ENCODE results near the gene EIF4ENIF1.

EIF4ENIF1 gene

DNA sequence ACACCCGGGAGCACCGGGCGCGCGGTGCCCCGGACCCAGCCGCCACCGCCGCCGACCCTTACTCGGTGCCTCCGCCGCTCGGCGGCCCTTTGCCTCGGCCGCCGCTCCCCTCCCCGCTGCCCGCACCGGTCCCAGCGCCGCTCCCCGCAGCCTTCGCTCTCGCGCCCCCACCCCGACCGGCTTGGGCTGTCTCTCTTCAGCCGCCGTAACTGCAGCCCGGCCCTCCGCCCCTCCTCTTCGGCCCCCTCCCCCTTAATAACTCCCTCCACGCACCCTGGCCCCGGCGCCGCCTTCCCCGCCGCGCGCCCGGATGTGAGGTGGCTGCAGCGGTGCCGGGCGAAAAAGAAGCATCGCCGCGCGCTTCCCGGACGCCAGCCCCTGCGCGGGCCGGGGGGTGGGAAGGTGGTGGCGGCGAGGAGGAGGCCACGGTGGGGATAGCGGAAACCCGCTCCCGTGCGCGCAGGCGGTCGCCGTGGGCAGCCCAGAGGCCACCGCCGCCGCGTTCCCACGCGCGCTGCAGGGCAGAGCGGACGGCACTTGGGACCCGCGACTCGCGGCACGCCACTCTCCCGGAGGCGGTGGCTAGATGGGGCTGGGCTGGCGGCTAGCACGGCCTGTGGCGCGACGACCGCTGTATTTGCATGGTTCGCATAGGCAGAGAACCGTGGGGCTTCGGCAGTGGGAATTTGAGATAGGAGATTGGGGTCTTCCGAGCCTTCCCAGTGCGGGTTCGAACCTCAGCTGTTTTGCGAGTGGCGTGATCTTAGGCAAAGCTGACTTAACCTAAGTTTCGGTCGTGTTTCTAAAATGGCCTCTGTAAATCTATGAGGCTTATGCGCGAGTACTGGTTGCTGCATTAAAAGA is at the start of gene EIF4ENIF1:
Gene EIF4ENIF1 (minus strand): TSS at position 211 of the 864 bp plus-strand sequence. CDS start 1,124 bp downstream, outside the sequence.
- H3K4me3 ChIP-seq (ENCODE audit: low read depth, low read length), result peak within 1 kb of the TSS; percentile 67
- peak; percentile 50 for DNase-seq (ENCODE audit: low read depth)
- TF ChIP-seq, protein P1, sequence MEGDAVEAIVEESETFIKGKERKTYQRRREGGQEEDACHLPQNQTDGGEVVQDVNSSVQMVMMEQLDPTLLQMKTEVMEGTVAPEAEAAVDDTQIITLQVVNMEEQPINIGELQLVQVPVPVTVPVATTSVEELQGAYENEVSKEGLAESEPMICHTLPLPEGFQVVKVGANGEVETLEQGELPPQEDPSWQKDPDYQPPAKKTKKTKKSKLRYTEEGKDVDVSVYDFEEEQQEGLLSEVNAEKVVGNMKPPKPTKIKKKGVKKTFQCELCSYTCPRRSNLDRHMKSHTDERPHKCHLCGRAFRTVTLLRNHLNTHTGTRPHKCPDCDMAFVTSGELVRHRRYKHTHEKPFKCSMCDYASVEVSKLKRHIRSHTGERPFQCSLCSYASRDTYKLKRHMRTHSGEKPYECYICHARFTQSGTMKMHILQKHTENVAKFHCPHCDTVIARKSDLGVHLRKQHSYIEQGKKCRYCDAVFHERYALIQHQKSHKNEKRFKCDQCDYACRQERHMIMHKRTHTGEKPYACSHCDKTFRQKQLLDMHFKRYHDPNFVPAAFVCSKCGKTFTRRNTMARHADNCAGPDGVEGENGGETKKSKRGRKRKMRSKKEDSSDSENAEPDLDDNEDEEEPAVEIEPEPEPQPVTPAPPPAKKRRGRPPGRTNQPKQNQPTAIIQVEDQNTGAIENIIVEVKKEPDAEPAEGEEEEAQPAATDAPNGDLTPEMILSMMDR (IDR thresholded peaks at IDR 0.05; ENCODE audit: low read depth, low read length, missing control alignments), result no peak
- in situ Hi-C loops (cut with HindIII; ENCODE audit: low sequenced_read_pairs), result no loop called here

DNA sequence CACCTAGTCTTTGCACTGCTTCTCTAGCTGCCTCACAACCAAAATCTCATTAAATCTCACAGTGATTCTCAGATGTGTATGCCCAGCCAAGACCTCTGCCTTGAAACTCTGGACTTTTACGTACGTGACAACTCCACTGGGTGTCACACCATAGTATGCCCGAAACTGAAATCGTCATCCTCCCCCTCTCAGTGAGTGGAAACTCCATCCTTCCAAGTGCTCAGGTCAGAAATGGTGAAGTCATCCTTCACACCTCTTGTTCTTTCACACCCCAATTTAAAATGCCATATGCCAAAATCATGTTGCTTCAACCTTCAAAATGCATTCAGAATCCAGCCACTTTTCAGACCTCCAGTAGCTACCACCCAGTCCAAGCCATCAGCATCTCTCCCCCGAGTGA is 49.2 kb upstream of the EIF4ENIF1 start:
- DNase-seq (ENCODE audit: low read depth), result no peak
- H3K4me3 ChIP-seq (ENCODE audit: low read depth, low read length), result no peak overlapping the region
- TF ChIP-seq, protein P1 (IDR thresholded peaks at IDR 0.05; ENCODE audit: low read depth, low read length, missing control alignments), result no peak
- in situ Hi-C loops (cut with HindIII; ENCODE audit: low sequenced_read_pairs), result no loop called here

DNA sequence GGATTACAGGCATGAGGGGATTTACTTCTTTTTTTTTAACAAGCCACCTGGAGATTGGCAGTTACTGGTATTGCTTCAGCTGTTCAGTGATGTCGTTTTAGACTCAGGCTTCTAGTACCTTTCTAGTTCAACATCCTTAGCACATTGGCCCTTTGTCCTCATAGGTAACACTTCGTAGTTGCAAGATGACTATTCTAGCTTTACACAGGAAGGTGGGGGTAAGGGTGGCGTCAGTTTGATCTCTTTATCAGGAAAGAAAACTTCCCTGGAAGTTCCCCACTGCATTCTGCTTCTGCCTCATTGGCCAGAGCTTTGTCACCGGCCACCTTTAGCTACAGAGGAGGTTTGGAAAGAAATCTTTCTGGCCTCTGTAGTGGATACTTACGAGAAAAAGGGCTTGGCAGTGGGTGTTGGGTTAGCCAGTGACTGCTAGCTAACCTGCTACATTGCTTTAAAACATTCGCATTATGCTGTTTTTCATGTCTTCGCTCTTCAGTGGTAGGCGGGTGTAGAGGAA is 47.4 kb upstream of the EIF4ENIF1 start:
- TF ChIP-seq, protein P1 (IDR thresholded peaks at IDR 0.05; ENCODE audit: low read depth, low read length, missing control alignments), result no peak
- in situ Hi-C loops (cut with HindIII; ENCODE audit: low sequenced_read_pairs), result no loop called here
- DNase-seq (ENCODE audit: low read depth), result no peak
- H3K4me3 ChIP-seq (ENCODE audit: low read depth, low read length), result no peak overlapping the region

DNA sequence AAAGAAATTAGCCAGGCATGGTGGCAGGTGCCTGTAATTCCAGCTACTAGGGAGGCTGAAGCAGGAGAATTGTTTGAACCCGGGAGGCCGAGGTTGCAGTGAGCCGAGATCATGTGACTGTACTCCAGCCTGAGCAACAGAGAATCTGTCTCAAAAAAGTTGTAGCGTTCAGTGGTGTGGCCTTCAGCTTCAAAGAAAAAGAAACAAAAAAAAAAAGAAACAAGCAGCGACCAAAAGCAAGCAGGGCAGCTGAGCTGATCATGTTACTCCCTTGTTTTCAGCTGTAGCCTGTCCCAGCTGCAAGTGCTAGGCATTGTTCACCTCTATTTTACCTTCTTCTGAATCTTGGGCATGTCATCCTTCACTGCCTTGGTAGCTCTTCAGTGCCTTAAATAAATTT is 43.7 kb upstream of the EIF4ENIF1 start:
- in situ Hi-C loops (cut with HindIII; ENCODE audit: low sequenced_read_pairs), result no loop called here
- no peak for DNase-seq (ENCODE audit: low read depth)
- TF ChIP-seq, protein P1 (IDR thresholded peaks at IDR 0.05; ENCODE audit: low read depth, low read length, missing control alignments), result no peak
- H3K4me3 ChIP-seq (ENCODE audit: low read depth, low read length), result no peak overlapping the region

GRCh38 chr22:31532060-31532459 is 42.4 kb upstream of the EIF4ENIF1 start:
- DNase-seq (ENCODE audit: low read depth), result no peak
- in situ Hi-C loops (cut with HindIII; ENCODE audit: low sequenced_read_pairs), result no loop called here
- no peak overlapping the region for H3K4me3 ChIP-seq (ENCODE audit: low read depth, low read length)
- TF ChIP-seq, protein P1 (IDR thresholded peaks at IDR 0.05; ENCODE audit: low read depth, low read length, missing control alignments), result no peak

DNA sequence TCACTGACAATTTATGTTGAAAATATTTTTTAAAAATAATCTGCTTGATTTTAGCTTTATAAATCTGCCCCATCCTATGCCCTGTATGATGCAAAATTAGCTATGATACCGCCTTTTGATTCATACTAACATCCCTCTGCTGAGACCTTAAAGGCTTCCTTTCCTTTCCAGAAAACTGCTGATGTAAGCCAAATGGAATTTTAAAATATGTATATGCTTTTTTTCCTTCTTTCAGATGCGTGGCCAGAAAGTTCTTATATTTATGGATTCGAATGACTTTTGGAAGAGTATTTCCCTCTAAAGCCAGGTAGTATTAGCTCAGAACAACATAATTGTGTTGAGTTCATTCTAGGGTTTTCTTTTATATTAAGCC is 41.2 kb upstream of the EIF4ENIF1 start:
- no peak for DNase-seq (ENCODE audit: low read depth)
- TF ChIP-seq, protein P1 (IDR thresholded peaks at IDR 0.05; ENCODE audit: low read depth, low read length, missing control alignments), result no peak
- in situ Hi-C loops (cut with HindIII; ENCODE audit: low sequenced_read_pairs), result no loop called here
- no peak overlapping the region for H3K4me3 ChIP-seq (ENCODE audit: low read depth, low read length)
